Measurements from ENCODE around the gene HMGCS2.

GRCh38 chr1:119713749-119714456 lies 54.8 kb downstream of the HMGCS2 start:
- TF ChIP-seq CTCF (conservative IDR thresholded peaks at IDR 0.05) (no peak), EZH2 (IDR thresholded peaks at IDR 0.05; ENCODE audit: low read depth) (no peak)
